ENCODE results near the gene FBLN2.

FBLN2 gene

GRCh38 chr3:13669457-13669856, 120.5 kb downstream of the FBLN2 start:
- no peak for DNase-seq

- DNase-seq = no peak
Measured at GRCh38 chr3:13670292-13670691, 121.4 kb downstream of the FBLN2 start.

- no peak for DNase-seq
Measured at GRCh38 chr3:13671482-13672233, 122.7 kb downstream of the FBLN2 start.

GRCh38 chr3:13673207-13673606, 124.3 kb downstream of the FBLN2 start:
- no peak for DNase-seq

GRCh38 chr3:13674538-13675185, 125.7 kb downstream of the FBLN2 start:
- DNase-seq = no peak

GRCh38 chr3:13676356-13677017, 127.6 kb downstream of the FBLN2 start:
- no peak for DNase-seq

- no peak for DNase-seq
Measured at GRCh38 chr3:13677272-13677671, 128.3 kb downstream of the FBLN2 start.

GRCh38 chr3:13681931-13682330, 133.0 kb downstream of the FBLN2 start:
- DNase-seq = no peak

GRCh38 chr3:13682331-13683013, 133.5 kb downstream of the FBLN2 start:
- no peak for DNase-seq

- DNase-seq = no peak
Measured at GRCh38 chr3:13683288-13683687, 134.4 kb downstream of the FBLN2 start.

GRCh38 chr3:13683772-13684171, 134.8 kb downstream of the FBLN2 start:
- DNase-seq = no peak

GRCh38 chr3:13684350-13684749, 135.4 kb downstream of the FBLN2 start:
- DNase-seq = no peak

GRCh38 chr3:13684854-13685253, 135.9 kb downstream of the FBLN2 start:
- DNase-seq = no peak

- no peak for DNase-seq
Measured at GRCh38 chr3:13685721-13686120, 136.8 kb downstream of the FBLN2 start.

GRCh38 chr3:13686367-13687160, 137.6 kb downstream of the FBLN2 start:
- DNase-seq = no peak

- no peak for DNase-seq
Measured at GRCh38 chr3:13687517-13687943, 138.6 kb downstream of the FBLN2 start.
